GF-D8 (cell line): ENCODE measurements around the gene C17orf50.

Experiments
- DNase-seq: peaks from one replicate; lab custom pipeline; 2025; lab: John Stamatoyannopoulos, UW

C17orf50 gene

GRCh38 chr17:35760587-35760986 is at the start of gene C17orf50:
C17orf50 (plus strand) TSS chr17:35760887; CDS start chr17:35760942, 55 bp downstream.
- no peak for DNase-seq

GRCh38 chr17:35710950-35711349 is 49.7 kb upstream of the C17orf50 start:
- no peak for DNase-seq

DNA sequence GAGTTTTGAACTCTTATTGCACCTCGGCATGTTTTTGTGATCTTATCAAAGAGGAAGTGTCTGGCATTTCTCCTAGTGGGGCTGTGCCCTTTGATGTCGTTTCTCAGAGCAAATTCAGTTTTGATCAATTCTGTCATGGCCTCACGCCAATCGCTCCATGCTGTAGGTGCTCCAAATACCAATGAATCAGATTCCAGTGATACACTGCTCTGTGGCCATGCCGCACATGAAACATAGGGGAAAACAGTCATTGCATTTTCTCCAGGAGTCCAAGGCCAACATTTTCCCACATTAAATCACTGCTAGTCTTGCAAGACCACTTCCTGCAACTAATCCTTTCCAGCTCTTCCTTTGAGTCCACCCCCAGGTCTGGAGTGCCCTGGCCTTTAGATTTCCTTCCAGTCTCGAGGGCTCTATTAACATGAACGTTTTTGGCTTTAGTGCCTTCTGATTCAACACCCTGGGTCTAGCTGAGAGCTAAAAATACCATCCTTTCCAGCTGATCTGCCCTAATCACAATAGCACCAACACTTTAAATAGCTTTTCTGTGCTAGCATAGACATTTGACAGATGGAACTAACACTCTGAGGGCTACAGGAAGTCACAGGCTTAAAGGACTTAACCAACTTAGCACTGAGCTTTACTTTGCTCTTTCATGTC is 47.5 kb upstream of the C17orf50 start:
- DNase-seq: no peak

GRCh38 chr17:35714988-35715387 is 45.7 kb upstream of the C17orf50 start:
- DNase-seq: no peak

GRCh38 chr17:35715416-35715815 is 45.3 kb upstream of the C17orf50 start:
- no peak for DNase-seq

- DNase-seq: no peak
These were observed 44.5 kb upstream of the C17orf50 start for GRCh38 chr17:35716173-35716572.

GRCh38 chr17:35716897-35717465 is 43.7 kb upstream of the C17orf50 start:
- no peak for DNase-seq

DNA sequence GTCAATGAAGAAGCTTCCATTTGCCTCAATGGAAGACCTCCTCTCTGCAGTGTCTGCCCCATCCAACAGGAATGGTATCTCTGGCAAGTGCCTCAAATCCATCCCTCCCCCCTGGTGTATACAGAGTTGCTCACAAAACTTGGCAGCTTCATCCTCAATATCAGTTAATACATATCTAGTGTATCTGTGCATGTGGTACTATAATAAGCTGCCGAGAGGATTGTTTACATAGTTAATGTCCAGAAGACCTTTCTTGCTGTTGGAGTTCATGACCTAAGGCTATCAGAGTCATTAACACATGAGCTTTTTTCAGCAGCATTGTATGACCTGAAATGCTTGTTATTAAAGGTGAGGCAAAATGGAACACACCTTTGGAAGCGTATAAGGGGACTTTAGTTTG is 43.2 kb upstream of the C17orf50 start:
- DNase-seq: no peak

DNA sequence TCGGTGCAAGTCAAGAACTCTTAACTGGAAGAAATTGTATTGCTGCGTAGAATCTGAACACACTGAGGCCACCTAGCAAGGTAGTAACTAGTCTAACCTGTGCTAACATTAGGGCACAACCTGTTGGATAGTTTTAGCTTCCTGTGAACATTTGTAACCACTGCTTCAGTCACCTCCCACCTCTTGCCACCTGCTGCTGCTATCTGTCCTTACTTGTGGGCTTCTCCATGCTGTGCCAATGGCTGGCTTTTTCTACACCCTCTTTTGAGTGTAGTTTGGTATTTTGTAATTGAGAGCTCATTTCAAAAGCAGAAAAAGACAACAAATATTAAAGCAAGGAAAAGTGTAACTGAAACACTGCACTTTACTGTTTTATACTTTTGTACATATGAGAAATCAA is 37.0 kb upstream of the C17orf50 start:
- DNase-seq: no peak

GRCh38 chr17:35725058-35725457 is 35.6 kb upstream of the C17orf50 start:
- no peak for DNase-seq

DNA sequence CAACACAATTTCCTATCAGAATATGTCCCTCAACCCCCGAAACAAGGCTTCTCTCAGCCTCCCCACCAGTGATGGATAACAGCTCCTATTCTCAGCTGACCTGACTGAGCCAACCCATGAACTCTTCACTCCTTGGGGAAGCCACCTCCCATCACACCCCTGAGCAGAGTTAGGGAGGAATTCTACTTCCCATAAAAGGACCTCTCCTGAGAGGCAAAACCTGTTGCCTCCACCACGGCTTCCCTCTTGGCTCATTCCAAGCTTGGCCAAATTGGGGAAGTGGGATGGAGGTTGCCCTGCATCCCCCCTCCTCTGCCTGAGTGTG is 34.9 kb upstream of the C17orf50 start:
- DNase-seq: no peak

DNA sequence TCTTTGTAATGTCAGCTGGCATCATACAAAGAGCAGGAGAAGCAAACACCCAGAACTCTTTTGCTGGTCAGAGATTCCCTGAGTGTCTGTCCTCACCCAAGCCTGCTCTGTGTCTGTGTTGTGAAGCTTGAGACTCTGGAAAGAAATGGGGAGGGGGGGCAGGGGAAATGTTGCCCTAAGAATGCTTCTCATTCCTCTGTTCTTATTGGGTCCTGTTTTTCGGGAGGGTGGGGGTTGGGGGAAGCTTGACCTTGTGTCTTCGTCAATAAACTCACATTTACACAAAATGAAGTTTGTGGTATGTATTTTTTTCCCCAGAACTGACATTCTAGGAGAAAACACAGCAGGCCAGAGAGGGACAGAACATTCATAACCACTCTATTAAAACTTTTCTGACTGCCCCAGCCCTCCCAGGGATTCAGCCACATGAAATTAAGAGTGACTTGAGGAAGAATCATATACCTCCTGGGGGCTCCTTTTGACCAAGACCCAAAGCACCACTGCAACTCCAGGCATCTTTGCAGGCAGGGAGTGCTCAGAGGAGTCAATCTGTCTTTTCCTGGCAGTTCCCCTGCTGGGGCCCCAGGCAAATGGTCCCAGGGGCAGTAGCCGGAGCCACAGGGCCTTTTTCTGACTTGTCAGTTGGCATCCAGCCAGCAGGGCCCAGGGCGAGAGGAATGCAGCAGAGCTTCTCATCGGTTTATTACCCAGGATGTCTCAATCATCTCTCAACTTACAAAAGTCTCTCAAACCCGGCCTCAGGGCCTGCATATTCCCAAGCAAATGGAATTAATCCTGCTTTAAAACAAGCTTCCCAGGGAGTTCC is 34.3 kb upstream of the C17orf50 start:
- DNase-seq: no peak

DNA sequence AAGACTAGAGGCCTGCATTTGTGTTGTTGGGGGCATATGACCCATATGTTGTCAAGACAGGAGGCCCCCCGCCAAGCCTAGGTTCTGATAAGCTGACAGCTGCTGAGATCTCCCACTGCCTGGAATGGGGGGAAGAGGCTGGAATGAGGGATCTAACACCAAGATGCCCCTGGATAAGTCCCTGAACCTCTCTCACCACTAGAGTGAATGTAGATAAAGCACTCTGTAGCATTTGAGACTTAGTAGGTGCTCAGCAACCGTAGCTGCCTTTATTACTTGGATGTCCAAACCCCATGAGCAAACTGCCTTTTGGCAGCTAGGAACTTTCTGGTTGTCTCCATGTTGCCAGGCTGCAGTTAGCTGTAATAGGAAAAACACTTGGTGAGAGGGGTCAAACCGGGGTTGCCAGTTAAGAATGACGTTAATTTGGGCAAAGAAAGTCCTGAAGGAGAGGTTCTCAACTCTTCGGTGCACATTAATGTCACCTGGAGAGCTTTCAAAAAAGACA is 33.7 kb upstream of the C17orf50 start:
- DNase-seq: no peak

- DNase-seq: no peak
These were observed 33.1 kb upstream of the C17orf50 start for GRCh38 chr17:35727635-35728034.

DNA sequence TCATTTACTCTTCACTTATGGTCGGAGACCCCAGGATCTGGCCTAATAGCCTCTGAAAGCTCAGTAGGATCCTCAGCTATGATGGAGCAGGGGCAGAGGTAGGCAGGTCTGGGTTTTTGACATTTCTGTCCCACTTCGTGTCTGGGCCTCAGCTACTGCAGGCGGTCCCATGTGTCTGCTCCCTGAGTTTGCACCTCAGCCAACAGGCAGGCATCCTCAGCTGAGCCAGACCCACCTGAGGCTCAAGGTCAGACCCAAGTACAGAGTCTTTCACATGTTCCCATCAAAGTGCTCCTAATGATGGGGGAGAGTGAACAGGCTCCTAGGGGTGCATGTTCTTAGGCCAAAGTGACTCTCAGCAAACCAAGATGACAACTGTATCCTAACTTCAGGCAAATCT is 32.1 kb upstream of the C17orf50 start:
- DNase-seq: no peak

DNA sequence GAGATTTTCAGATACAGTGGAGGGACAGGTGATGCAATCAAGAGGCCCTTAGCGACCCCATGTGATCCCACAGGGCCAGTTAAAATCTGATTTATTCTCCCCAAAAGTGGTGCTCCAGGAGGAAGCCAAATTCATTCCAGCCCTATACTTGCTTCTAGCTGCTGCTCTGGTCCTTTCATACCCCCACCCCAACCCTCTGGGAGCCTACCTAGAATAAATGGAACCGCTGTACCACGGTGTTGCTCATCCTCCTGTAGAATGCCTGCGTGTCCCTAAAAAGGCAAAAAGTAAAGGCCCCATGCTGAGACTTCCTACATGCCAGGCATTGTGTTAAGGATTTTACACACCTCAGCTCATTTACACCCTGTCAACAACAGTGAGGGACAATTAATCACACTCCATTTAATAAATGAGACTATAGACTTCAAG is 31.3 kb upstream of the C17orf50 start:
- no peak for DNase-seq

DNA sequence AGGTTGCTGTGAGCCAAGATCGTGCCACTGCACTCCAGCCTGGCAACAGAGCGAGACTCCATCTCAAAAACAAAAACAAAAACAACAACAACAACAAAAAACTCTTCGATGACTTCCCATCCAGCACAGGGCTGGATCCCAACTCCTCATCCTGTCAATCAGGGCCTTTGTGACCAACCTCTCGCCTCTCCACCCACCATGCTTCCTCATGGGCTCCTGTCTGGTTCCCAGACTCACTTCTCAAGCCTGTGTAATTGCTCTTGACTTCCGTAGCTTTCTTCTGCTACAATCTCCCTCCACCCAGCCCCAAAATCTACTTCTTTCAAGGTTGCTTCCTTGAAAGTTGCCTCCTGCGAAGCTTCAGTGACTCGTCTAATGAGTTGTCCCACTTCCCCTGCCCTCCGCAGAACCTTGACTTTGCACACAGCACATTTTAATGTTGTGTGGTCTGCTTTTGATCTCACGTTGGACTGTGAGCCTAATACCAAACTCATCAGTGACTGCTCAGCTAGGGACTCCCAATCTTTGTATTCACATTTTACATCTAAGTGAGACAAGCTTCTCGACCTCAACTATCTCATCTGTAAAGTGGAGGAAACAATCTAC is 30.2 kb upstream of the C17orf50 start:
- DNase-seq: no peak

DNA sequence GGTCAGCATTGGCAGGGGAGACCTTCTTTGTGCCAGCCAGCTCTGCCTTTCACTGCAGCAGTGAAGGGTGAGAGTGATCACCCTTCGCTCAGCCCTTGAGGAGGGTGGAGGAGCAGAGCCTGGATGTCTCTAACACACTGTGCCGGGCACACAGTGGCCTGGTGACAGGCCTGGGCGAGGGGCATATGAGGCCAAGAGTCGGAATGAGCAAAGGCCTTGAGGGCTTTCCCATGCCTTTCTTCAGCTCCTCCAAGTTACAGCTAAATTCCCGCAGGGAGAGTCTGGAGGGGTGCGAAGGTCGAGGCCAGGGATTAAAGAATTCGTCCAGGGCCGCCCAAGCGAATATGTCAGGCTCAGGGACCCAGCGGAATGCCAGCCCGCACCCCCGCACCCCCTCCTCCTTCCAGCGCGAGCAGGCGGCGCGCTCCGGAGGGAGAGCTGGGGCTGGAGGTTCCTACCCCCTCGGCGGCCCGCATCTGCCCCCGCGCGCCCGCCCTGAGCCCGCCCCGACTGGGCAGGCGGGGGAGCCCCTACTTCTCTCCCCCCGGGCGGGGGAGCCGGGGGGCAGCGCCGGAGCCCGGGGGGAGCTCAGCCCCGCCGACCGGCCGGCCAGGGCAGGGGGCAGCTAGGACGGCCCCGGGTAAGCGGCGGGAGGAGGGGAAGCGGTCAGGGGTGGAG is 29.3 kb upstream of the C17orf50 start, which contains the start of gene RASL10B:
Gene RASL10B (plus strand): TSS at position 401 of the 678 bp plus-strand sequence. CDS start 3,546 bp downstream, outside the sequence.
- no peak for DNase-seq

DNA sequence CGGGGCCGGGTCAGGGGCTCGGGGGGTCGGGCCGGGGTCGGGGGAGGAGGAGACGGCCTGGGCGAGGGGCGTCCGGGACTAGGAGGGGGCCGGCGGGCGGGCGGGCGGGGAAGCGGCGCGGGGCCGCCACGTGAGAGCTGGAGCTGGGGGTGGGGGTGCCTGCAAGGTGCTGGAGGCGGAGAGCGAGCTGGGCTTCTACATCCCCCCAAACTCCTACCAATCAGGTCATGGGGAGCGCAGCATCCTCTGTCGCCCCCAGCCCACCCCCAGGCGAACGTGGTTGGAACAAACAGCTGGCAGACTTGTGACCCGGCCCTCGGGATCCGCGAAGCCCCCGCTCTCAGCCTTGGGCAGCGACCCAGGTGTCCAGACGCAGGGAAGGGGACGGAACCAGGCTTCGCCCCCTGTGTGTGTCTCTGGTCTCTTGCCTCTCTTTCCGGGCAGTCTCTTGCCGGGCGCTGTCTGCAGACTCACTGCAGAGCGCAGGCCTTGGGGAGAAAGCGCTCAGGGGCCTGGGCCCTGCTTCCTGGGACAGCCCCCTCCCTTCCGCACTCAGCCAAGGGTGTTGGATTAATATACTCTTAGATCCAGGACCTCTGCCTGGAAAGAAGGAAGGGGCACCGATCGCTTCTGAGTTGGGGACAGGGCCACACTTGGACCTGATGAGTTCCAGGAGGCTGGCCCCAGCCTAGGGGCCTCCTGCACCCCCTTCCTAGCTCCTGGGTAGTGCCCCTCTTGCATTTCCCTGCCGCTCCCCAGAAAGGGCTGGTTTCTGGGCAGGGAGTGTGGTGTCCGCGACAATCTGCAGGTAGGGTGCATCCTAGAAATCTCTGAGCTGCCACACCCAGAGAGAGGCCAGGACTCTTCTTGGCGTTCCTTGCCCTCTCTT is 28.5 kb upstream of the C17orf50 start:
- DNase-seq: no peak

- no peak for DNase-seq
These were observed 27.9 kb upstream of the C17orf50 start for GRCh38 chr17:35732806-35733136.

DNA sequence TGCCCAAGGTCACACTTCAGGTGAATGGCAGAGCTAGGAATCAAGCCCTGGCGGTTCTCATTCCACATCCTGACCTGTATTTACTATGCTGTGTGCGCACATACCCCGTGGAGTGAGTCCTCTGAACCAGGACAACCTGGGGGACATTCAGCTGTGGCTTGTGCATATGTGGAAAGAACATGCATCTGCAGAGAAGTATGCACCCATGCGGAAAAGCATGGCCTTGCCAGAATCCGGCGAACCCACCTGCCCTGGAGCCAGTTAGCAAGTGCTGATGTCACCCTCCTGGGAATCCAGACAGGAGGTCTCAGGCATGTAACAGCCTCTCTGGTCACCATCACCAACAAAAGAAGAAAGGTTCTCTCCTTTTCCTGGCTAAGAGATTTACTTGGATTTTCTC is 27.3 kb upstream of the C17orf50 start:
- DNase-seq: no peak
